DMS114 treated with DMSO at 0.1 percent for 48 hours (cell line): ENCODE data around the gene CYP2A7.
"Not testable (repeated sequence)": the region's sequence is repeated elsewhere in the genome, so short reads cannot be mapped to it uniquely, and the experiment has no call there.

Experiments used
- DNase-seq: peaks from one replicate; lab custom pipeline; 2025; ENCODE audit not compliant: unreplicated experiment; lab: John Stamatoyannopoulos, UW

Gene CYP2A7

GRCh38 chr19:40882062-40882461, at the start of gene CYP2A7:
Gene CYP2A7 (minus strand): TSS chr19:40882231. CDS start chr19:40882210, 21 bp downstream.
- DNase-seq = not testable (repeated sequence)

- not testable (repeated sequence) for DNase-seq
Observed at GRCh38 chr19:40930799-40931198, 48.8 kb upstream of the CYP2A7 start.

- not testable (repeated sequence) for DNase-seq
Observed at GRCh38 chr19:40929942-40930341, 47.9 kb upstream of the CYP2A7 start.

DNA sequence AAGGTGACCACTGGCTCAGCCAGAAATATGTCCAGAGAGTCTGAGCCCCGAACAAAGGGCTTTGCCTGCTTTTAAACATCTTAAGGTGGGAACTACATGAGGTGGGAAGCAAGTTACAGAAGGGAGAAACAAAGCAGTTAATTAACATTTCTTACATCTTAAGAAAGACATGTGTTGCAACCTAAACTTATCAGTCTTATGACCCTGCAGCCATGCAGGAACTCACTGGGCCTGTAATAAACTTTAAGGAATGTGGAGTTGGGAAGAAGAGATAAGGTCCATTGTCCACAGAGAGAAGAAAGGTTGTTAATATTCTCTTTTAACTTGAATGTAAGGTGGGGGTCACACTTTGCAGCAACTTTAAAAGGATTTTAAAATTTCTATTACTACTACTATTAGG, 46.8 kb upstream of the CYP2A7 start:
- DNase-seq = no peak

DNA sequence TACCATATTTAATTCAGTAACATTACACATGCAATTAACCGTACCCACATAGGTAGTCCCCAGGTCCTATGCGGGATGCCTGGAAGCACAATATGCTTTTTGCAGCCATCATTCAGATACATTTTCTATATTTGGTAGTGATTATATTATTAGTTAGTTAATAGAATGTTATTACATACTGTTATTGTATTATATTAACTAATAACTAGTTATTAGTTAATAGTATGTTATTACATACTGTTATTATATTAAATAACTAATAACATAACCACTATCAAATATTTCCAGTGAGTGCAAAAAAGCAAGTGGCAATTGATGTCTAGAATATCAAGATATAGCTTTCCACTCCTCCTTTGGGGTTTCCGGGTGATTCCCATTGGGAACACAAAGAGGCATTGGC, 45.5 kb upstream of the CYP2A7 start:
- DNase-seq = no peak

GRCh38 chr19:40926276-40926675, 44.2 kb upstream of the CYP2A7 start:
- DNase-seq = not testable (repeated sequence)

- no peak for DNase-seq
Observed at GRCh38 chr19:40923934-40924391, 41.9 kb upstream of the CYP2A7 start.

- not testable (repeated sequence) for DNase-seq
Observed at GRCh38 chr19:40922237-40923160, 40.5 kb upstream of the CYP2A7 start.

GRCh38 chr19:40921005-40921897, 39.2 kb upstream of the CYP2A7 start:
- no peak for DNase-seq

GRCh38 chr19:40920300-40921004, 38.4 kb upstream of the CYP2A7 start:
- DNase-seq = no peak

DNA sequence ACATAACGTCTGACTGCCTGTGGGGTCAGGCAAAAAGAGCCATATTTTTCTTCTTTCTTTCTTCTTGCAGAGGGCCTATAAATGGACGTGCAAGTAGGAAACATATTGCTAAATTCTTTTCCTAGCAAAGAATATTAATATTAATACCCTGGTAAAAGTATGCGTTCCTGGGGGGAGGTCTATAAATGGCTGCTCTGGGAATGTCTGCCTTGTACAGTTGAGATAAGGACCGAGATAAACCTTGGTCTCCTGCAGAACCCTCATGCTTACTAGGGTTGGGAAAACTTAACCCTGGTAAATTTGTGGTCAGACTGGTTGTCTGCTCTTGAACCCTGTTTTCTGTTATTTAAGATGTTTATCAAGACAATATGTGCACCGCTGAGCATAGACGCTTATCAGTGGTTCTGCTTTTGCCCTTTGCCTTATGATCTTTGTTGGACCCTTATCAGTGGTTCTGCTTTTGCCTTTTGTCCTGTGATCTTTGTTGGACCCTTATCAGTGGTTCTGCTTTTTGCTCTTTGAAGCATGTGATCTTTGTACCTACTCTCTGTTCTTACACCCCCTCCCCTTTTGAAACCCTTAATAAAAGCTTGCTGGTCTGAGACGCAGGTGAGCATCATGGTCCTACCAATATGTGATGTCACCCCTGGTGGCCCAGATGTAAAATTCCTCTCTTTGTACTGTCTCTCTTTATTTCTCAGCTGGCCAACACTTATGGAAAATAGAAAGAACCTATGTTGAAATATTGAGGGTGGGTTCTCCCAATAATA, 37.7 kb upstream of the CYP2A7 start:
- not testable (repeated sequence) for DNase-seq

- DNase-seq = not testable (repeated sequence)
Observed at GRCh38 chr19:40918303-40918702, 36.3 kb upstream of the CYP2A7 start.

DNA sequence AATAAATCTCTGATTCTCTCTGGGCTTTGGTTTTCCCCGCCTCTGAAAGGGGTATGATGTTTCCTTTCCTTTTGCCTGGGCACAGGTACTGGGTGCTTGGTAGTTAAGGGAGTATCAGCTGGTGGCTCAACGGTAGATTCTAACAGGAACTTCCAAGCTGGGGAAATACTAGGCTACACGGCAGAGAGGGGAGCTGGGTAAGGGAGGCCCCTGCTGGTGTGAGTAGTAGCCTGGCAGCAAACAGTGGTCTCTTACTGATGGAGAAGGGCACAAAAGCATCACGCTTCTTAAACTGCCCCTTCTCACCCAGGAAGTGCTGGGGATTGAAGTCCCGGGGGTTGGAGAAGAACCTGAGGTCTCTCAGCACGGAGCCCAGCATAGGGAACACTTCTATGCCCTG, 26.9 kb upstream of the CYP2A7 start:
- DNase-seq = no peak

- DNase-seq = no peak
Observed at GRCh38 chr19:40907968-40908735, 26.1 kb upstream of the CYP2A7 start.

GRCh38 chr19:40906512-40906911, 24.5 kb upstream of the CYP2A7 start:
- DNase-seq = no peak

DNA sequence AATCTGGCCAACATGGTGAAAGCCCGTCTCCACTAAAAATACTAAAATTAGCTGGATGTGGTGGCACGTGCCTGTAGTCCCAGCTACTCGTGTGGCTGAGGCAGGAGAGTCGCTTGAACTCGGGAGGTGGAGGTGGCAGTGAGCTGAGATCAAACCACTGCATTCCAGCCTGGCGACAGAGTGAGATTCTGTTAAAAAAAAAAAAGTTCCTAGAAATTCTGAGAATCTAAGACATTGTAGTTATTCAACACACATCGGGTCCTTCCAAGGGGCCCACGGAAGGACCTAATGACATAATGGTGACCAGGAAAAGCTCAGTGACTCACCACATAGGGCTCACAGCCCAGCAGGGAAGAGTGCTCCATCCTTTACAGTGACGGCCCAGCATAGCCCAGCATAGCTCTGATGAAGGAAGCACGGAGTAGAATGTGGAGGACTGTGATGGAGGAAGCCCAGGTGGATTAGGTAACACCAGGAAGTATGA, 22.7 kb upstream of the CYP2A7 start:
- DNase-seq = not testable (repeated sequence)

GRCh38 chr19:40901975-40902750, 20.1 kb upstream of the CYP2A7 start:
- not testable (repeated sequence) for DNase-seq

- DNase-seq = not testable (repeated sequence)
Observed at GRCh38 chr19:40900521-40900920, 18.5 kb upstream of the CYP2A7 start.
